AG04449 (cell line): ENCODE measurements around the gene KIAA0408.

ENCODE experiments used
- CTCF ChIA-PET: fragments of 350-600 bp; formaldehyde crosslinking; extraction: SDS; loops from one replicate; lab custom pipeline; 2021; ENCODE audit warnings: antibody characterized with exemption; lab: Yijun Ruan, JAX
- POLR2A ChIA-PET: fragments of 400-600, 350-600 bp; formaldehyde crosslinking; extraction: SDS; loops from one replicate; lab custom pipeline; 2020; ENCODE audit warnings: antibody characterized with exemption, inconsistent platforms; lab: Yijun Ruan, JAX
- DNase-seq: peaks from one replicate; pipeline ENCODE4 v3.0.0-alpha.2; 2010; ENCODE audit warnings: low read depth, low spot score
- H3K4me3 ChIP-seq: 2 replicates; pipeline ENCODE4 v1.5.1; 2011; ENCODE audit warnings: low read depth, mild to moderate bottlenecking, control low read depth, low read length
- CTCF ChIP-seq: IDR thresholded peaks from one replicate; pipeline ENCODE4 v1.5.1; 2011; ENCODE audit warnings: mild to moderate bottlenecking, moderate library complexity, low read length, control low read depth, inconsistent platforms; ENCODE audit not compliant: insufficient read depth; ENCODE audit errors: missing control alignments

The KIAA0408 gene

GRCh38 chr6:127468936-127469335 lies 9.7 kb upstream of the KIAA0408 start:
- no peak for DNase-seq
- CTCF ChIA-PET = interaction anchor here (1.5 to 2.5 kb wide), 3 partner anchors 11 to 71 kb away, joined by 4 to 14 read pairs (median 6); no protein-coding TSS in a partner anchor
- TF ChIP-seq CTCF = no peak

GRCh38 chr6:127466416-127466815 lies 7.2 kb upstream of the KIAA0408 start:
- ChIA-PET CTCF (interaction anchor here (1.0 to 7.0 kb wide), 14 partner anchors 9 to 220 kb away, joined by 3 to 112 read pairs (median 8); no protein-coding TSS in a partner anchor), POLR2A (no interaction called here)
- no peak overlapping the region for H3K4me3 ChIP-seq
- DNase-seq = no peak
- no peak for TF ChIP-seq CTCF

More at GRCh38 chr6:127468936-127469335, 9.7 kb upstream of the KIAA0408 start:
- POLR2A ChIA-PET = no interaction called here
- H3K4me3 ChIP-seq = no peak overlapping the region

- CTCF ChIA-PET = interaction anchor here (0.8 to 7.0 kb wide), 16 partner anchors 14 to 162 kb away, joined by 3 to 112 read pairs (median 6); no protein-coding TSS in a partner anchor
- DNase-seq = no peak
- H3K4me3 ChIP-seq = no peak overlapping the region
- POLR2A ChIA-PET = interaction anchor here (0.7 to 1.1 kb wide), 2 partner anchors 73 to 123 kb away, joined by 3 read pairs; no protein-coding TSS in a partner anchor
- peak; percentile 78 for TF ChIP-seq CTCF
Measured at GRCh38 chr6:127464881-127465459, 5.8 kb upstream of the KIAA0408 start.

GRCh38 chr6:127464161-127464880 lies 5.1 kb upstream of the KIAA0408 start:
- no peak for TF ChIP-seq CTCF
- DNase-seq = peak; percentile 60
- H3K4me3 ChIP-seq = no peak overlapping the region
- CTCF ChIA-PET = interaction anchor here (0.6 to 7.0 kb wide), 22 partner anchors 9 to 916 kb away, joined by 3 to 112 read pairs (median 4); no protein-coding TSS in a partner anchor
- POLR2A ChIA-PET = interaction anchor here (1.1 kb wide), 1 partner anchor 123 kb away, joined by 3 read pairs; no protein-coding TSS in a partner anchor

- no peak overlapping the region for H3K4me3 ChIP-seq
- no peak for DNase-seq
- ChIA-PET POLR2A (no interaction called here), CTCF (interaction anchor here (1.0 to 7.0 kb wide), 7 partner anchors 9 to 283 kb away, joined by 3 to 112 read pairs (median 6); no protein-coding TSS in a partner anchor)
- TF ChIP-seq CTCF = no peak
Measured at GRCh38 chr6:127463056-127463455, 3.9 kb upstream of the KIAA0408 start.

- ChIA-PET CTCF (interaction anchor here (0.6 to 7.0 kb wide), 7 partner anchors 8 to 161 kb away, joined by 3 to 112 read pairs (median 4); no protein-coding TSS in a partner anchor), POLR2A (no interaction called here)
- H3K4me3 ChIP-seq = no peak overlapping the region
- DNase-seq = no peak
- no peak for TF ChIP-seq CTCF
Measured at GRCh38 chr6:127462376-127462775, 3.2 kb upstream of the KIAA0408 start.
